A549 (cell line): ENCODE measurements around the gene COG3. TPM values are rescaled to one million over a fixed set of nuclear protein-coding genes. Genes with fewer than 3 reads are reported as not detected.

Experiments
- ATAC-seq, 2 experiments: fragments of 200-7000 bp in 1 of 2; fragments of >200 bp in 1 of 2; cut with Nextera tagmentation in 1 of 2; cut with Tn5 transposase in 1 of 2; 3 replicates each; pipeline versions ENCODE4 v1.8.0 to v1.9.1; 2018 to 2020; ENCODE audit warnings: mild to moderate bottlenecking in 1 of 2, moderate library complexity in 1 of 2
- CTCF ChIA-PET: fragments of 300-600 bp; sonication (Branson Sonifier 250); formaldehyde crosslinking; extraction: SDS; loops from one replicate; lab custom pipeline; 2021; ENCODE audit warnings: antibody characterized with exemption, inconsistent platforms; lab: Yijun Ruan, JAX
- POLR2A ChIA-PET: fragments of 350-600 bp; formaldehyde crosslinking; extraction: SDS; loops from one replicate; lab custom pipeline; 2021; ENCODE audit warnings: antibody characterized with exemption, inconsistent platforms; lab: Yijun Ruan, JAX
- DNase-seq, 2 experiments: peaks; one replicate each; pipeline versions ENCODE4 v3.0.0 to v3.0.0-alpha.2; 2011 to 2016; ENCODE audit warnings: low read depth in 1 of 2, low spot score in 1 of 2
- FAIRE-seq: peaks from 2 replicates; lab custom pipeline; 2011; peaks lifted over from hg19 to GRCh38; lab: Jason Lieb, UNC
- H3K27ac ChIP-seq, 2 experiments: fragments of >200 bp; sonication (Bioruptor Twin); formaldehyde crosslinking; 3 replicates each; pipeline ENCODE4 v1.5.1; 2016 to 2017
- H3K4me1 ChIP-seq: fragments of >200 bp; sonication (Bioruptor Twin); formaldehyde crosslinking; 3 replicates; pipeline ENCODE4 v1.6.1; 2016
- H3K4me2 ChIP-seq: fragments of >200 bp; sonication (Bioruptor Twin); formaldehyde crosslinking; 3 replicates; pipeline ENCODE4 v1.6.1; 2016
- H3K4me3 ChIP-seq: fragments of >200 bp; sonication (Bioruptor Twin); formaldehyde crosslinking; 3 replicates; pipeline ENCODE4 v1.5.1; 2016
- H3K9me3 ChIP-seq: fragments of >200 bp; sonication (Bioruptor Twin); formaldehyde crosslinking; 3 replicates; pipeline ENCODE4 v1.6.1; 2016
- CBX8 ChIP-seq: fragments of 200-600 bp; sonication (generic); IDR thresholded peaks from 2 replicates; pipeline ENCODE4 v1.6.1; 2016
- CHD2 ChIP-seq: fragments of 150-350 bp; IDR thresholded peaks from 2 replicates; pipeline ENCODE4 v1.6.1; 2014; ENCODE audit warnings: low read length; ENCODE audit not compliant: partially characterized antibody
- EHF ChIP-seq: fragments of 250-450 bp; sonication (Bioruptor Pico); IDR thresholded peaks from 2 replicates; pipeline ENCODE4 v1.5.0; 2020; ENCODE audit warnings: mild to moderate bottlenecking
- ESRRA ChIP-seq: fragments of 150-350 bp; IDR thresholded peaks from 2 replicates; pipeline ENCODE4 v1.6.1; 2014; ENCODE audit warnings: mild to moderate bottlenecking, low read length, borderline replicate concordance
- FOSB ChIP-seq: fragments of 250-450 bp; sonication (Bioruptor Pico); IDR thresholded peaks from 2 replicates; pipeline ENCODE4 v1.5.0; 2020; ENCODE audit warnings: mild to moderate bottlenecking, moderate library complexity
- FOXS1 ChIP-seq: fragments of 250-450 bp; sonication (Bioruptor Pico); IDR thresholded peaks from 2 replicates; pipeline ENCODE4 v1.5.0; 2020; ENCODE audit warnings: mild to moderate bottlenecking, moderate library complexity
- HMGXB4 ChIP-seq: fragments of 250-450 bp; sonication (Bioruptor Pico); IDR thresholded peaks from 2 replicates; pipeline ENCODE4 v1.5.0; 2021; ENCODE audit warnings: mild to moderate bottlenecking, moderate library complexity, borderline replicate concordance
- HOXB5 ChIP-seq: fragments of 250-450 bp; sonication (Bioruptor Pico); IDR thresholded peaks from 2 replicates; pipeline ENCODE4 v1.5.0; 2020; ENCODE audit warnings: mild to moderate bottlenecking, moderate library complexity
- JUN ChIP-seq, 2 experiments: fragments of >200 bp; sonication (Bioruptor Twin); formaldehyde crosslinking; IDR thresholded peaks; 2 replicates in 1 of 2; 3 replicates in 1 of 2; pipeline ENCODE4 v1.6.1; 2016 to 2017
- MAZ ChIP-seq: fragments of 150-350 bp; IDR thresholded peaks from 2 replicates; pipeline ENCODE4 v1.6.1; 2014; ENCODE audit warnings: antibody characterized with exemption, low read depth, low read length, borderline replicate concordance
- RAD21 ChIP-seq, 2 experiments: fragments of >200 bp in 1 of 2; sonication (Bioruptor Twin) in 1 of 2; formaldehyde crosslinking in 1 of 2; IDR thresholded peaks in 1 of 2; conservative IDR thresholded peaks in 1 of 2; 2 replicates in 1 of 2; 3 replicates in 1 of 2; pipeline ENCODE4 v1.6.1; 2012 to 2018; ENCODE audit warnings: inconsistent platforms in 1 of 2
- TFCP2L1 ChIP-seq: fragments of 250-450 bp; sonication (Bioruptor Pico); IDR thresholded peaks from 2 replicates; pipeline ENCODE4 v1.5.0; 2021; ENCODE audit warnings: mild to moderate bottlenecking
- USF2 ChIP-seq: fragments of 450-650 bp; IDR thresholded peaks from 2 replicates; pipeline ENCODE4 v1.6.1; 2014; ENCODE audit warnings: antibody characterized with exemption
- ZC3H11A ChIP-seq: fragments of 450-650 bp; IDR thresholded peaks from 2 replicates; pipeline ENCODE4 v1.6.1; 2014; ENCODE audit warnings: antibody characterized with exemption, mild to moderate bottlenecking
- ZSCAN20 ChIP-seq: fragments of 250-450 bp; sonication (Bioruptor Pico); IDR thresholded peaks from 2 replicates; pipeline ENCODE4 v1.8.0; 2022; ENCODE audit warnings: mild to moderate bottlenecking, moderate library complexity
- WGBS: methylation state at CpG from one replicate; pipeline ENCODE4 v1.1.6; 2017; ENCODE audit errors: missing lambda C conversion rate; 5-methylcytosine and 5-hydroxymethylcytosine counted together
- polyA plus RNA-seq, 4 experiments: library from polyadenylated mRNA; depleted of rRNA in 3 of 4; stranded (reverse); fragments of >200 nt; fragmentation: RNase III in 1 of 4; extraction: RNeasy Plus Mini Kit Qiagen cat#74134 plus additional on column Dnase treatment in 1 of 4; gene quantifications; 2 replicates in 3 of 4; 3 replicates in 1 of 4; pipeline ENCODE4 v1.2.3, GENCODE V29; 2011 to 2017
- TF ChIP-seq, protein P1 (sequence below): fragments of 200-600 bp; sonication (generic); IDR thresholded peaks from 2 replicates; pipeline ENCODE4 v1.6.1; 2016; ENCODE audit warnings: antibody characterized with exemption, mild to moderate bottlenecking, moderate library complexity
- TF ChIP-seq, protein P2 (sequence below): fragments of >200 bp; sonication (Bioruptor Twin); formaldehyde crosslinking; IDR thresholded peaks from 3 replicates; pipeline ENCODE4 v1.5.1; 2016
- TF ChIP-seq, protein P3 (sequence below): fragments of >200 bp; sonication (Bioruptor Twin); formaldehyde crosslinking; IDR thresholded peaks from 2 replicates; pipeline ENCODE4 v1.6.1; 2016

The COG3 gene
- polyA plus RNA-seq, 2 of the 4 experiments (the other 2 are of a cell fraction) = 8.2 to 23.3 TPM

DNA sequence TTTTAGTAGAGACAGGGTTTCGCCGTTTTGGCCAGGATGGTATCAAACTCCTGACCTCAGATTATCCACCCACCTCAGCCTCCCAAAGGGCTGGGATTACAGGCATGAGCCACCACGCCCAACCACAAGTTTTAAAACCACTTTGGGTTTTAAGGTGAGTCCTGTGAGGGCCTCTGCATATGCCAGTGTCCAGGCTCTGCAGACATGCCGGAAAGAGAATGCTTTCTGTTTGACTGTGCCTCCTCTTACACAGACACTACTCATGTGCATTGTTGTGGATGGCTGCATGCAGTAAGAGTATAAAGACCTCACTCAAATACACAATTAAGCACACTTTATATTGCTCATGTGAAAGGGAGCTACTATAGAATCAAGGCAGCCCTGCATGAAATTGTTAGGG is 25.7 kb upstream of the COG3 start (continued):
- TF ChIP-seq, protein P1, sequence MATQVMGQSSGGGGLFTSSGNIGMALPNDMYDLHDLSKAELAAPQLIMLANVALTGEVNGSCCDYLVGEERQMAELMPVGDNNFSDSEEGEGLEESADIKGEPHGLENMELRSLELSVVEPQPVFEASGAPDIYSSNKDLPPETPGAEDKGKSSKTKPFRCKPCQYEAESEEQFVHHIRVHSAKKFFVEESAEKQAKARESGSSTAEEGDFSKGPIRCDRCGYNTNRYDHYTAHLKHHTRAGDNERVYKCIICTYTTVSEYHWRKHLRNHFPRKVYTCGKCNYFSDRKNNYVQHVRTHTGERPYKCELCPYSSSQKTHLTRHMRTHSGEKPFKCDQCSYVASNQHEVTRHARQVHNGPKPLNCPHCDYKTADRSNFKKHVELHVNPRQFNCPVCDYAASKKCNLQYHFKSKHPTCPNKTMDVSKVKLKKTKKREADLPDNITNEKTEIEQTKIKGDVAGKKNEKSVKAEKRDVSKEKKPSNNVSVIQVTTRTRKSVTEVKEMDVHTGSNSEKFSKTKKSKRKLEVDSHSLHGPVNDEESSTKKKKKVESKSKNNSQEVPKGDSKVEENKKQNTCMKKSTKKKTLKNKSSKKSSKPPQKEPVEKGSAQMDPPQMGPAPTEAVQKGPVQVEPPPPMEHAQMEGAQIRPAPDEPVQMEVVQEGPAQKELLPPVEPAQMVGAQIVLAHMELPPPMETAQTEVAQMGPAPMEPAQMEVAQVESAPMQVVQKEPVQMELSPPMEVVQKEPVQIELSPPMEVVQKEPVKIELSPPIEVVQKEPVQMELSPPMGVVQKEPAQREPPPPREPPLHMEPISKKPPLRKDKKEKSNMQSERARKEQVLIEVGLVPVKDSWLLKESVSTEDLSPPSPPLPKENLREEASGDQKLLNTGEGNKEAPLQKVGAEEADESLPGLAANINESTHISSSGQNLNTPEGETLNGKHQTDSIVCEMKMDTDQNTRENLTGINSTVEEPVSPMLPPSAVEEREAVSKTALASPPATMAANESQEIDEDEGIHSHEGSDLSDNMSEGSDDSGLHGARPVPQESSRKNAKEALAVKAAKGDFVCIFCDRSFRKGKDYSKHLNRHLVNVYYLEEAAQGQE = no peak
- TF ChIP-seq JUN (IDR thresholded peaks at IDR 0.05) (no peak), ZSCAN20 (CRISPR knock-in tag) (no peak), FOXS1 (no peak), CBX8 (no peak), USF2 (no peak)
- TF ChIP-seq, all 56 proteins: peak for 0

- H3K9me3 ChIP-seq = no peaks in the 10 kb centered on the region
- FAIRE-seq (no peak), ATAC-seq (no peak)
- TF ChIP-seq, protein P2, sequence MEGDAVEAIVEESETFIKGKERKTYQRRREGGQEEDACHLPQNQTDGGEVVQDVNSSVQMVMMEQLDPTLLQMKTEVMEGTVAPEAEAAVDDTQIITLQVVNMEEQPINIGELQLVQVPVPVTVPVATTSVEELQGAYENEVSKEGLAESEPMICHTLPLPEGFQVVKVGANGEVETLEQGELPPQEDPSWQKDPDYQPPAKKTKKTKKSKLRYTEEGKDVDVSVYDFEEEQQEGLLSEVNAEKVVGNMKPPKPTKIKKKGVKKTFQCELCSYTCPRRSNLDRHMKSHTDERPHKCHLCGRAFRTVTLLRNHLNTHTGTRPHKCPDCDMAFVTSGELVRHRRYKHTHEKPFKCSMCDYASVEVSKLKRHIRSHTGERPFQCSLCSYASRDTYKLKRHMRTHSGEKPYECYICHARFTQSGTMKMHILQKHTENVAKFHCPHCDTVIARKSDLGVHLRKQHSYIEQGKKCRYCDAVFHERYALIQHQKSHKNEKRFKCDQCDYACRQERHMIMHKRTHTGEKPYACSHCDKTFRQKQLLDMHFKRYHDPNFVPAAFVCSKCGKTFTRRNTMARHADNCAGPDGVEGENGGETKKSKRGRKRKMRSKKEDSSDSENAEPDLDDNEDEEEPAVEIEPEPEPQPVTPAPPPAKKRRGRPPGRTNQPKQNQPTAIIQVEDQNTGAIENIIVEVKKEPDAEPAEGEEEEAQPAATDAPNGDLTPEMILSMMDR = no peak
- TF ChIP-seq CHD2 (no peak), MAZ (no peak), CBX8 (no peak), HMGXB4 (CRISPR knock-in tag) (no peak), EHF (no peak), HOXB5 (CRISPR knock-in tag) (no peak), ZC3H11A (no peak), RAD21 (conservative IDR thresholded peaks at IDR 0.05 in 1 of 2, IDR thresholded peaks at IDR 0.05 in 1 of 2) (no peak), ESRRA (no peak), TFCP2L1 (CRISPR knock-in tag) (no peak), FOSB (no peak)
- TF ChIP-seq, protein P1 = no peak
- TF ChIP-seq, protein P3, sequence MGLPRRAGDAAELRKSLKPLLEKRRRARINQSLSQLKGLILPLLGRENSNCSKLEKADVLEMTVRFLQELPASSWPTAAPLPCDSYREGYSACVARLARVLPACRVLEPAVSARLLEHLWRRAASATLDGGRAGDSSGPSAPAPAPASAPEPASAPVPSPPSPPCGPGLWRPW = no peak
- TF ChIP-seq, all 56 proteins: peak for 0
- Histone ChIP-seq H3K4me3 (no peak overlapping the region), H3K27ac (no peak overlapping the region), H3K4me2 (no peak overlapping the region), H3K4me1 (peaks cover 10% of the 10 kb centered on the region; the same call in 2 of the 3 replicates)
- no peak for DNase-seq
- ChIA-PET CTCF (interaction anchor here (1.1 kb wide), 1 partner anchor 69 kb away, joined by 5 read pairs; no protein-coding TSS in a partner anchor), POLR2A (no interaction called here)
- 54% methylated on average over 3 of the region's 3 CpGs for WGBS
Observed at GRCh38 chr13:45439781-45440462, 24.8 kb upstream of the COG3 start.
